HL-60 (cell line): ENCODE data around the gene DCTN1.

Experiments
- CTCF ChIP-seq: IDR thresholded peaks from one replicate; pipeline ENCODE4 v1.5.1; 2011; ENCODE audit warnings: low read length, control low read depth, inconsistent platforms; ENCODE audit not compliant: insufficient read depth
- GABPA ChIP-seq: IDR thresholded peaks from 2 replicates; pipeline ENCODE4 v1.6.1; 2012; ENCODE audit warnings: low read depth
- POLR2AphosphoS5 ChIP-seq: IDR thresholded peaks from 2 replicates; pipeline ENCODE4 v1.6.1; 2012; ENCODE audit warnings: low read depth

GRCh38 chr2:74419345-74419744, 39.2 kb upstream of the DCTN1 start:
- TF ChIP-seq CTCF, result no peak
- TF ChIP-seq POLR2AphosphoS5, result no peak
- no peak for TF ChIP-seq GABPA
